Measurements from ENCODE around the gene PRDM5.

The PRDM5 gene

DNA sequence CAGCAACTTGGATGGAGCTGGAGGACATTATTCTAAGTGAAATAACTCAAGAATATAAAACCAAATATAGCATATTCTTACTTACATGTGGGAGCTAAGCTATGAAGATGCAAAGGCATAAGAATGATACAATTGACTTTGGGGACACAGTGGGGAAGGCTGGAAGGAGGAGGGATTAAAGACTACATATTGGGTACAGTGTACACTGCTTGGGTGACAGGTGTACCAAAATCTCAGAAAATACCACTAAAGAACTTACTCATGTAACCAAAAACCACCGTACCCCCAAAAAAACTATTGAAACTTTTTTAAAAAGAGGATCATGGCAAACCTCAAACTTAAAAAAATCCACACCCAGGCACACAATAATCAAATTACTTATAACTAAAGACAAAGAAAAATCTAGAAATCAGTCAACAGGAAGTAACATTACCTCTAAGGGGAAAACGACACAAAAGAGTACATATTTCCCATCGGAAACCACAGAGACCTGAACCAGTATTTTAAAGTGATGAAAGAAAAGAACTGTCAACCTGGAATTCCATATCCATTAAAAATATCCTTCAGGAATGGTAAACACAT is 241.8 kb downstream of the PRDM5 start:
- TF ChIP-seq CTCF (conservative IDR thresholded peaks at IDR 0.05): no peak

GRCh38 chr4:120673696-120674095 is 248.8 kb downstream of the PRDM5 start:
- no peak for TF ChIP-seq CTCF (conservative IDR thresholded peaks at IDR 0.05)
- no peak overlapping the region for H3K27ac ChIP-seq

More for the DNA sequence above, 241.8 kb downstream of the PRDM5 start:
- no peak overlapping the region for H3K27ac ChIP-seq

GRCh38 chr4:120672558-120673147 is 249.9 kb downstream of the PRDM5 start:
- no peak overlapping the region for H3K27ac ChIP-seq
- TF ChIP-seq CTCF (conservative IDR thresholded peaks at IDR 0.05): no peak

DNA sequence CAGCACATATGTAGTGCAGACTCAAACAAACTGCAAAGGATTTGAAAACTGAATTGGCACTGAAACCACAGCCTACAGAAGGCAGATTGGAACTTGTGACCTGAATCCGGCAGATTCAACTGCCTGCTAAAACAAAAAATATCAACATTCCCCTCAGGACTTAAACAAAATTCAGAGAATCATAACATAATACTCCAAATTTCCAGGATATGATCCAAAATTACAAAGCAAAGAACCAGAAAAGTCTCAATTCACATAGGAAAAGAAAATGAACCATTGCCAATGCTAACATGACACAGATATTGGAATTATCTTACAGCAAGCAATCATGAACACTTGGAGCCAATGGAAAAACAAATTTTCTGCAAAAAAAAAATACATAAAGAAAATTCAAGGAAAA is 250.4 kb downstream of the PRDM5 start:
- no peak for TF ChIP-seq CTCF (conservative IDR thresholded peaks at IDR 0.05)
- H3K27ac ChIP-seq: no peak overlapping the region

GRCh38 chr4:120671538-120671937 is 251.0 kb downstream of the PRDM5 start:
- TF ChIP-seq CTCF (conservative IDR thresholded peaks at IDR 0.05): no peak
- no peak overlapping the region for H3K27ac ChIP-seq

GRCh38 chr4:120667102-120667501 is 255.4 kb downstream of the PRDM5 start:
- no peak for TF ChIP-seq CTCF (conservative IDR thresholded peaks at IDR 0.05)
- H3K27ac ChIP-seq: no peak overlapping the region

DNA sequence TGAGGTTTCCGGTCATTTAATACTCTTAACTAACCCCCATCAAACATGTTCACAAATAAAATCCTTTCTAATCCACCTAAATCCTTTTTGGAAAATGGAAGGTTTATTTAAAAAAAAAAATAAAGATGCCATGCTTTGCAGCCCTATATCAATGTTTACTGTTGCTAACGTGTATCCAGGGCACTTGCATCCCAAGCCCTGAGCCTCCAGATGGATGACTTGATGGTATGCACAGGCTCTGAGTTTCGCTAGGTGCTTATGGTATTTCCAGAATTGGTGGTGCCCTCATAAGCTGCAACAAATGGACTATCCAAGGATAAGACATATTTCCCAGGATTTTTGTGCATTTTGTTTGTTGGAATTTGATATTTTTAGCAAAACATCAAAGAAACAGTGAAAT is 257.7 kb downstream of the PRDM5 start:
- H3K27ac ChIP-seq: no peak overlapping the region
- no peak for TF ChIP-seq CTCF (conservative IDR thresholded peaks at IDR 0.05)

All from VCaP (cell line).